IMR-90 (cell line): ENCODE measurements around the gene ETV3L.

Experiments used
- BHLHE40 ChIP-seq: fragments of 150-350 bp; IDR thresholded peaks from 2 replicates; pipeline ENCODE4 v1.6.1; 2016; ENCODE audit warnings: mild to moderate bottlenecking, low read depth, low read length
- CEBPB ChIP-seq: IDR thresholded peaks from 2 replicates; pipeline ENCODE4 v1.6.1; 2012; ENCODE audit warnings: low read depth, low read length, improper control_type of control experiment
- CHD1 ChIP-seq: IDR thresholded peaks from 2 replicates; pipeline ENCODE4 v1.6.1; 2012; ENCODE audit warnings: low read depth, low read length, improper control_type of control experiment
- MAFK ChIP-seq: IDR thresholded peaks from 2 replicates; pipeline ENCODE4 v1.6.1; 2012; ENCODE audit warnings: low read depth, low read length, improper control_type of control experiment
- MXI1 ChIP-seq: IDR thresholded peaks from 2 replicates; pipeline ENCODE4 v1.6.1; 2012; ENCODE audit warnings: low read depth, mild to moderate bottlenecking, low read length, moderate library complexity, borderline replicate concordance
- NFE2L2 ChIP-seq: fragments of 150-350 bp; IDR thresholded peaks from 2 replicates; pipeline ENCODE4 v1.6.1; 2016; ENCODE audit warnings: low read depth, mild to moderate bottlenecking, low read length
- POLR2A ChIP-seq: IDR thresholded peaks from 2 replicates; pipeline ENCODE4 v1.6.1; 2012; ENCODE audit warnings: mild to moderate bottlenecking, low read depth, low read length
- RAD21 ChIP-seq: IDR thresholded peaks from 2 replicates; pipeline ENCODE4 v1.6.1; 2012; ENCODE audit warnings: low read length, improper control_type of control experiment
- RCOR1 ChIP-seq: IDR thresholded peaks from 2 replicates; pipeline ENCODE4 v1.6.1; 2012; ENCODE audit warnings: mild to moderate bottlenecking, low read length, improper control_type of control experiment; ENCODE audit not compliant: insufficient replicate concordance
- RFX5 ChIP-seq: IDR thresholded peaks from 2 replicates; pipeline ENCODE4 v1.8.0; 2012; ENCODE audit warnings: low read depth, mild to moderate bottlenecking, low read length, moderate library complexity
- SMC3 ChIP-seq: fragments of 150-350 bp; IDR thresholded peaks from 2 replicates; pipeline ENCODE4 v1.6.1; 2016; ENCODE audit warnings: low read depth, mild to moderate bottlenecking, antibody characterized with exemption, low read length, moderate library complexity
- TF ChIP-seq, protein P1 (sequence below): fragments of 150-350 bp; IDR thresholded peaks from 2 replicates; pipeline ENCODE4 v1.6.1; 2016; ENCODE audit warnings: low read depth, mild to moderate bottlenecking, low read length, moderate library complexity, borderline replicate concordance
- TF ChIP-seq, protein P2 (sequence below): conservative IDR thresholded peaks from 2 replicates; pipeline ENCODE4 v1.5.1; 2012; ENCODE audit warnings: mild to moderate bottlenecking, low read depth, low read length, improper control_type of control experiment
- TF ChIP-seq, protein P3 (sequence below): fragments of 150-350 bp; IDR thresholded peaks from 2 replicates; pipeline ENCODE4 v1.6.1; 2017; ENCODE audit warnings: mild to moderate bottlenecking, antibody characterized with exemption, low read length, low read depth

DNA sequence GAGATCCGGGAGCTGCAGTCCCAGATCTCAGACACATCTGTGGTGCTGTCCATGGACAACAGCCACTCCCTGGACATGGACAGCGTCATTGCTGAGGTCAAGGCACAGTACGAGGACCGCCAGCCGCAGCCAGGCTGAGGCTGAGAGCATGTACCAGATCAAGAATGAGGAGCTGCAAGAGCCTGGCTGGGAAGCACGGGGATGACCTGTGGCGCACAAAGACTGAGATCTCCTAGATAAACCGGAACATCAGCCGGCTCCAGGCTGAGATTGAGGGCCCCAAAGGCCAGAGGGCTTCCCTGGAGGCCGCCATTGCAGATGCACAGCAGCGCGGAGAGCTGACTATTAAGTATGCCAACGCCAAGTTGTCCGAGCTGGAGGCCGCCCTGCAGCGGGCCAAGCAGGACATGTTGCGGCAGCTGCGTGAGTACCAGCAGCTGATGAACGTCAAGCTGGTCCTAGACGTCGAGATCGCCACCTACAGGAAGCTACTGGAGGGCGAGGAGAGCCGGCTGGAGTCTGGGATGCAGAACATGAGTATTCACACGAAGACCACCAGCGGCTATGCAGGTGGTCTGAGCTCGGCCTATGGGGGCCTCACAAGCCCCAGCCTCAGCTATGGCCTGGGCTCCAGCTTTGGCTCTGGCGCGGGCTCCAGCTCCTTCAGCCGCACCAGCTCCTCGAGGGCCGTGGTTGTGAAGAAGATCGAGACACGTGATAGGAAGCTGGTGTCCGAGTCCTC lies 25.5 kb downstream of the ETV3L start:
- TF ChIP-seq RFX5 (no peak), RCOR1 (no peak), CEBPB (no peak), NFE2L2 (no peak), SMC3 (peak; percentile 32), CHD1 (no peak), RAD21 (peak; percentile 59), POLR2A (no peak), BHLHE40 (no peak), MAFK (no peak), MXI1 (no peak)
- TF ChIP-seq, protein P1, sequence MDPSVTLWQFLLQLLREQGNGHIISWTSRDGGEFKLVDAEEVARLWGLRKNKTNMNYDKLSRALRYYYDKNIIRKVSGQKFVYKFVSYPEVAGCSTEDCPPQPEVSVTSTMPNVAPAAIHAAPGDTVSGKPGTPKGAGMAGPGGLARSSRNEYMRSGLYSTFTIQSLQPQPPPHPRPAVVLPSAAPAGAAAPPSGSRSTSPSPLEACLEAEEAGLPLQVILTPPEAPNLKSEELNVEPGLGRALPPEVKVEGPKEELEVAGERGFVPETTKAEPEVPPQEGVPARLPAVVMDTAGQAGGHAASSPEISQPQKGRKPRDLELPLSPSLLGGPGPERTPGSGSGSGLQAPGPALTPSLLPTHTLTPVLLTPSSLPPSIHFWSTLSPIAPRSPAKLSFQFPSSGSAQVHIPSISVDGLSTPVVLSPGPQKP: no peak
- TF ChIP-seq, protein P2, sequence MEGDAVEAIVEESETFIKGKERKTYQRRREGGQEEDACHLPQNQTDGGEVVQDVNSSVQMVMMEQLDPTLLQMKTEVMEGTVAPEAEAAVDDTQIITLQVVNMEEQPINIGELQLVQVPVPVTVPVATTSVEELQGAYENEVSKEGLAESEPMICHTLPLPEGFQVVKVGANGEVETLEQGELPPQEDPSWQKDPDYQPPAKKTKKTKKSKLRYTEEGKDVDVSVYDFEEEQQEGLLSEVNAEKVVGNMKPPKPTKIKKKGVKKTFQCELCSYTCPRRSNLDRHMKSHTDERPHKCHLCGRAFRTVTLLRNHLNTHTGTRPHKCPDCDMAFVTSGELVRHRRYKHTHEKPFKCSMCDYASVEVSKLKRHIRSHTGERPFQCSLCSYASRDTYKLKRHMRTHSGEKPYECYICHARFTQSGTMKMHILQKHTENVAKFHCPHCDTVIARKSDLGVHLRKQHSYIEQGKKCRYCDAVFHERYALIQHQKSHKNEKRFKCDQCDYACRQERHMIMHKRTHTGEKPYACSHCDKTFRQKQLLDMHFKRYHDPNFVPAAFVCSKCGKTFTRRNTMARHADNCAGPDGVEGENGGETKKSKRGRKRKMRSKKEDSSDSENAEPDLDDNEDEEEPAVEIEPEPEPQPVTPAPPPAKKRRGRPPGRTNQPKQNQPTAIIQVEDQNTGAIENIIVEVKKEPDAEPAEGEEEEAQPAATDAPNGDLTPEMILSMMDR: peak; percentile 59
- TF ChIP-seq, protein P3, sequence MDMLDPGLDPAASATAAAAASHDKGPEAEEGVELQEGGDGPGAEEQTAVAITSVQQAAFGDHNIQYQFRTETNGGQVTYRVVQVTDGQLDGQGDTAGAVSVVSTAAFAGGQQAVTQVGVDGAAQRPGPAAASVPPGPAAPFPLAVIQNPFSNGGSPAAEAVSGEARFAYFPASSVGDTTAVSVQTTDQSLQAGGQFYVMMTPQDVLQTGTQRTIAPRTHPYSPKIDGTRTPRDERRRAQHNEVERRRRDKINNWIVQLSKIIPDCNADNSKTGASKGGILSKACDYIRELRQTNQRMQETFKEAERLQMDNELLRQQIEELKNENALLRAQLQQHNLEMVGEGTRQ: no peak
